Neural cell (in vitro differentiated cells): ENCODE measurements around the gene CGGBP1. TPM values are rescaled to one million over a fixed set of nuclear protein-coding genes. Genes with fewer than 3 reads are reported as not detected.

Experiments
- H2AFZ ChIP-seq: fragments of 200-600, 300-800 bp; sonication (generic), shearing (Covaris generic); 2 replicates; pipeline ENCODE4 v1.6.0; 2014; ENCODE audit warnings: low read depth, mild to moderate bottlenecking, antibody characterized with exemption, low read length, moderate library complexity
- H3F3A ChIP-seq: fragments of 200-600 bp; shearing (Covaris generic); 2 replicates; pipeline ENCODE4 v1.6.1; 2016; ENCODE audit warnings: mild to moderate bottlenecking, moderate library complexity, mixed read lengths, antibody characterized with exemption, low read length; ENCODE audit not compliant: insufficient read depth, poor library complexity, severe bottlenecking
- H3K27ac ChIP-seq: fragments of 200-600, 300-800 bp; sonication (generic), shearing (Covaris generic); 2 replicates; pipeline ENCODE4 v1.5.1; 2014; ENCODE audit warnings: mild to moderate bottlenecking, low read length, moderate library complexity
- H3K27me3 ChIP-seq: fragments of 300-800, 200-600 bp; sonication (generic), shearing (Covaris generic); 2 replicates; pipeline ENCODE4 v1.6.0; 2014; ENCODE audit warnings: mild to moderate bottlenecking, low read depth, low read length, moderate library complexity; ENCODE audit not compliant: insufficient read depth
- H3K36me3 ChIP-seq: fragments of 300-800, 200-600 bp; sonication (generic), shearing (Covaris generic); 2 replicates; pipeline ENCODE4 v1.5.1; 2014; ENCODE audit warnings: mild to moderate bottlenecking, antibody characterized with exemption, low read length, moderate library complexity; ENCODE audit not compliant: insufficient read depth
- H3K4me2 ChIP-seq: fragments of 300-800, 200-600 bp; sonication (generic), shearing (Covaris generic); 2 replicates; pipeline ENCODE4 v1.6.0; 2014; ENCODE audit warnings: mild to moderate bottlenecking, low read length
- H3K4me3 ChIP-seq: fragments of 300-800, 200-600 bp; sonication (generic), shearing (Covaris generic); 2 replicates; pipeline ENCODE4 v1.5.1; 2014; ENCODE audit warnings: mild to moderate bottlenecking, low read length, moderate library complexity
- H3K79me2 ChIP-seq: fragments of 200-600 bp; shearing (Covaris generic); replicated peaks from 2 replicates; pipeline ENCODE4 v1.6.0; 2014; ENCODE audit warnings: mild to moderate bottlenecking, low read length, moderate library complexity; ENCODE audit not compliant: insufficient read depth
- H3K9ac ChIP-seq: fragments of 300-800, 200-600 bp; sonication (generic), shearing (Covaris generic); 2 replicates; pipeline ENCODE4 v1.6.1; 2016; ENCODE audit warnings: mild to moderate bottlenecking, low read length, mixed read lengths
- H3K9me2 ChIP-seq: fragments of 200-600 bp; shearing (Covaris generic); 2 replicates; pipeline ENCODE4 v1.6.1; 2016; ENCODE audit warnings: mild to moderate bottlenecking, low read length, mixed read lengths; ENCODE audit not compliant: insufficient read depth
- H3K9me3 ChIP-seq: fragments of 200-600, 300-800 bp; sonication (generic), shearing (Covaris generic); 2 replicates; pipeline ENCODE4 v1.6.1; 2016; ENCODE audit warnings: mild to moderate bottlenecking, mixed run types, low read length, moderate library complexity, mixed read lengths
- H4K20me1 ChIP-seq: fragments of 200-600 bp; shearing (Covaris generic); 2 replicates; pipeline ENCODE4 v1.6.1; 2016; ENCODE audit warnings: mild to moderate bottlenecking, mixed run types; ENCODE audit not compliant: insufficient read depth
- EP300 ChIP-seq: fragments of 450-650 bp; conservative IDR thresholded peaks from 2 replicates; pipeline ENCODE4 v1.6.1; 2014; ENCODE audit warnings: antibody characterized with exemption, mild to moderate bottlenecking, moderate library complexity; ENCODE audit not compliant: poor library complexity, severe bottlenecking
- EZH2 ChIP-seq: fragments of 200-600, 300-800 bp; shearing (Covaris generic), sonication (generic); IDR thresholded peaks from 2 replicates; pipeline ENCODE4 v1.6.1; 2014; ENCODE audit warnings: antibody characterized with exemption, low read length, borderline replicate concordance, mild to moderate bottlenecking; ENCODE audit not compliant: insufficient read depth, poor library complexity, severe bottlenecking
- MXI1 ChIP-seq: fragments of 450-650 bp; conservative IDR thresholded peaks from 2 replicates; pipeline ENCODE4 v1.6.1; 2014; ENCODE audit warnings: antibody characterized with exemption, mild to moderate bottlenecking; ENCODE audit not compliant: poor library complexity, severe bottlenecking
- POLR2AphosphoS5 ChIP-seq: IDR thresholded peaks from 2 replicates; pipeline ENCODE4 v1.6.1; 2012
- RAD21 ChIP-seq: fragments of 450-650 bp; conservative IDR thresholded peaks from 2 replicates; pipeline ENCODE4 v1.6.1; 2014; ENCODE audit warnings: antibody characterized with exemption, mild to moderate bottlenecking, moderate library complexity
- SMC3 ChIP-seq: fragments of 450-650 bp; conservative IDR thresholded peaks from 2 replicates; pipeline ENCODE4 v1.6.1; 2014; ENCODE audit warnings: antibody characterized with exemption, mild to moderate bottlenecking, moderate library complexity; ENCODE audit not compliant: poor library complexity
- TAF1 ChIP-seq: IDR thresholded peaks from 2 replicates; pipeline ENCODE4 v1.6.1; 2012; ENCODE audit warnings: low read depth
- polyA plus RNA-seq: library from polyadenylated mRNA; depleted of rRNA; stranded (reverse); fragments of >200 nt; gene quantifications from 2 replicates; pipeline ENCODE4 v1.2.3, GENCODE V29; 2014
- TF ChIP-seq, protein P1 (sequence below): IDR thresholded peaks from 2 replicates; pipeline ENCODE4 v1.6.1; 2012; ENCODE audit warnings: borderline replicate concordance
- TF ChIP-seq, protein P2 (sequence below): fragments of 450-650 bp; IDR thresholded peaks from 2 replicates; pipeline ENCODE4 v1.5.1; 2014; ENCODE audit warnings: antibody characterized with exemption, mild to moderate bottlenecking, moderate library complexity; ENCODE audit not compliant: poor library complexity, severe bottlenecking

The CGGBP1 gene
- polyA plus RNA-seq, 1 donor from 2014 or later = 139 TPM

GRCh38 chr3:88044411-88044810 is 14.4 kb downstream of the CGGBP1 start:
- Histone ChIP-seq H3K4me3 (no peak overlapping the region), H3K27ac (no peak overlapping the region), H4K20me1 (no peaks in the 10 kb centered on the region), H3K9me2 (no peaks in the 10 kb centered on the region), H3K4me2 (no peak overlapping the region), H3K36me3 (no peaks in the 10 kb centered on the region), H3K9me3 (no peaks in the 10 kb centered on the region), H3K9ac (no peak overlapping the region), H3K27me3 (no peaks in the 10 kb centered on the region), H3F3A (no peaks in the 10 kb centered on the region), H3K79me2 (no peaks in the 10 kb centered on the region), H2AFZ (no peak overlapping the region)
- TF ChIP-seq POLR2AphosphoS5 (no peak), MXI1 (no peak), EP300 (no peak), SMC3 (no peak), TAF1 (no peak), EZH2 (no peak), RAD21 (no peak)
- TF ChIP-seq, protein P1, sequence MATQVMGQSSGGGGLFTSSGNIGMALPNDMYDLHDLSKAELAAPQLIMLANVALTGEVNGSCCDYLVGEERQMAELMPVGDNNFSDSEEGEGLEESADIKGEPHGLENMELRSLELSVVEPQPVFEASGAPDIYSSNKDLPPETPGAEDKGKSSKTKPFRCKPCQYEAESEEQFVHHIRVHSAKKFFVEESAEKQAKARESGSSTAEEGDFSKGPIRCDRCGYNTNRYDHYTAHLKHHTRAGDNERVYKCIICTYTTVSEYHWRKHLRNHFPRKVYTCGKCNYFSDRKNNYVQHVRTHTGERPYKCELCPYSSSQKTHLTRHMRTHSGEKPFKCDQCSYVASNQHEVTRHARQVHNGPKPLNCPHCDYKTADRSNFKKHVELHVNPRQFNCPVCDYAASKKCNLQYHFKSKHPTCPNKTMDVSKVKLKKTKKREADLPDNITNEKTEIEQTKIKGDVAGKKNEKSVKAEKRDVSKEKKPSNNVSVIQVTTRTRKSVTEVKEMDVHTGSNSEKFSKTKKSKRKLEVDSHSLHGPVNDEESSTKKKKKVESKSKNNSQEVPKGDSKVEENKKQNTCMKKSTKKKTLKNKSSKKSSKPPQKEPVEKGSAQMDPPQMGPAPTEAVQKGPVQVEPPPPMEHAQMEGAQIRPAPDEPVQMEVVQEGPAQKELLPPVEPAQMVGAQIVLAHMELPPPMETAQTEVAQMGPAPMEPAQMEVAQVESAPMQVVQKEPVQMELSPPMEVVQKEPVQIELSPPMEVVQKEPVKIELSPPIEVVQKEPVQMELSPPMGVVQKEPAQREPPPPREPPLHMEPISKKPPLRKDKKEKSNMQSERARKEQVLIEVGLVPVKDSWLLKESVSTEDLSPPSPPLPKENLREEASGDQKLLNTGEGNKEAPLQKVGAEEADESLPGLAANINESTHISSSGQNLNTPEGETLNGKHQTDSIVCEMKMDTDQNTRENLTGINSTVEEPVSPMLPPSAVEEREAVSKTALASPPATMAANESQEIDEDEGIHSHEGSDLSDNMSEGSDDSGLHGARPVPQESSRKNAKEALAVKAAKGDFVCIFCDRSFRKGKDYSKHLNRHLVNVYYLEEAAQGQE = no peak
- TF ChIP-seq, protein P2, sequence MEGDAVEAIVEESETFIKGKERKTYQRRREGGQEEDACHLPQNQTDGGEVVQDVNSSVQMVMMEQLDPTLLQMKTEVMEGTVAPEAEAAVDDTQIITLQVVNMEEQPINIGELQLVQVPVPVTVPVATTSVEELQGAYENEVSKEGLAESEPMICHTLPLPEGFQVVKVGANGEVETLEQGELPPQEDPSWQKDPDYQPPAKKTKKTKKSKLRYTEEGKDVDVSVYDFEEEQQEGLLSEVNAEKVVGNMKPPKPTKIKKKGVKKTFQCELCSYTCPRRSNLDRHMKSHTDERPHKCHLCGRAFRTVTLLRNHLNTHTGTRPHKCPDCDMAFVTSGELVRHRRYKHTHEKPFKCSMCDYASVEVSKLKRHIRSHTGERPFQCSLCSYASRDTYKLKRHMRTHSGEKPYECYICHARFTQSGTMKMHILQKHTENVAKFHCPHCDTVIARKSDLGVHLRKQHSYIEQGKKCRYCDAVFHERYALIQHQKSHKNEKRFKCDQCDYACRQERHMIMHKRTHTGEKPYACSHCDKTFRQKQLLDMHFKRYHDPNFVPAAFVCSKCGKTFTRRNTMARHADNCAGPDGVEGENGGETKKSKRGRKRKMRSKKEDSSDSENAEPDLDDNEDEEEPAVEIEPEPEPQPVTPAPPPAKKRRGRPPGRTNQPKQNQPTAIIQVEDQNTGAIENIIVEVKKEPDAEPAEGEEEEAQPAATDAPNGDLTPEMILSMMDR = no peak

- Histone ChIP-seq H3K9ac (no peak overlapping the region), H3K27ac (no peak overlapping the region), H3K9me3 (no peaks in the 10 kb centered on the region), H3F3A (no peaks in the 10 kb centered on the region), H3K9me2 (no peaks in the 10 kb centered on the region), H3K36me3 (no peaks in the 10 kb centered on the region), H3K79me2 (no peaks in the 10 kb centered on the region), H4K20me1 (no peaks in the 10 kb centered on the region), H3K4me3 (no peak overlapping the region), H3K4me2 (no peak overlapping the region), H3K27me3 (no peaks in the 10 kb centered on the region), H2AFZ (no peak overlapping the region)
- TF ChIP-seq SMC3 = no peak
- TF ChIP-seq, protein P1 = no peak
- TF ChIP-seq EP300 = no peak
- no peak for TF ChIP-seq TAF1
- no peak for TF ChIP-seq EZH2
- TF ChIP-seq, protein P2 = no peak
- TF ChIP-seq MXI1 = no peak
Observed at GRCh38 chr3:88041005-88041404, 17.8 kb downstream of the CGGBP1 start.
